Keratinocyte (primary cell): ENCODE data around the gene AANAT.

ENCODE experiments used
- EZH2 ChIP-seq: IDR thresholded peaks from one replicate; pipeline ENCODE4 v1.6.1; 2012; ENCODE audit warnings: inconsistent platforms, mild to moderate bottlenecking, low read length, moderate library complexity
- TF ChIP-seq, protein P1 (sequence below), 3 experiments: IDR thresholded peaks in 1 of 3; conservative IDR thresholded peaks in 1 of 3; optimal IDR thresholded peaks in 1 of 3; 2 replicates in 2 of 3; 3 replicates in 1 of 3; pipeline versions ENCODE3 to v1.5.1; 2011; ENCODE audit warnings: low read length in 3 of 3, mild to moderate bottlenecking in 3 of 3, moderate library complexity in 2 of 3, control low read depth in 1 of 3, inconsistent platforms in 1 of 3; ENCODE audit not compliant: insufficient read depth in 2 of 3; ENCODE audit errors: extremely low read depth in 1 of 3

DNA sequence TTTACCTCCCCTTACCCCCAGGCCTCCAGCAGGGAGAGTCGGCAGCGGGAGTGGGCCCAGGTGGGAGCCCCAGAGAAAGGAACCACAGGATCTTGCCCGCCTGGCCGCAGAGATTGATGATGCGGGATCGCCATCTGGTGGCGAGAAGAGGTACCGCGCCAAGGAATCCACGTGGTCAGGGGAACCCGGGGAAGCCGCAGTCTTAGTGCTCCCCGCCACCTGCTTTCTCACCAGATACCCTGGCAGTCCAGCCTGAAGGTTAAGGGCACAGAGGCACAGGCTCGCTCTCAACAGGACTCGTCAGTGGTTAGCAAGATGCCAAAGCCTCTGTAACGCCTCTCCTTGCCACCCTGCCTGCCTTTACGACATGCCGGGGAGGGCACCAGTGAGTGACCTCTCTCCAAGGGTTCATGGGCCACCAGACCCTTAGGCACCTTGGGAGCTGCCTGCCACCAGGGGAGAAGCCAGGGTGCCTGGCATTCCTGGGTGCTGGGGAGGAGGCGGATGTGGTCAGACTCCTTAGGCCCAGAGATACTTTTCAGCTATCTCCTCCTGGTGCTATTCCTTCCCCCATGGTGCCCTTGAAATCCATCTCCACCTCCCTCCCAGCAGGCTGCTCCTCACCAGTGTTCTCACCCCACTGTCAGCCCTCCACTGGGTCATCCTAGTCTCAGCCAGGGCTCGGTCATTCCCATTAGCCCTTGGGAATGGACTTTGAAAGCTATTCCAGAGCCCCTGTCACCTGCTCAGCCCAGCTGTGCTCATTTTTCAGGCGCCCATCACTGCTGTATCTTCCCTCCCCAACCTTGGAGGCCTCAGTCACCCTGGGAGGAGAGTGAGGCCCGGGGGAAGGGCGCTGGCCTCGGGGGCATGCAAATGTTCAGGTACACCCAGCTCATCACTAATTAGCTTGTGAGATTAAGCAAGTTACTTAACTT lies 39.3 kb downstream of the AANAT start:
- TF ChIP-seq, protein P1, sequence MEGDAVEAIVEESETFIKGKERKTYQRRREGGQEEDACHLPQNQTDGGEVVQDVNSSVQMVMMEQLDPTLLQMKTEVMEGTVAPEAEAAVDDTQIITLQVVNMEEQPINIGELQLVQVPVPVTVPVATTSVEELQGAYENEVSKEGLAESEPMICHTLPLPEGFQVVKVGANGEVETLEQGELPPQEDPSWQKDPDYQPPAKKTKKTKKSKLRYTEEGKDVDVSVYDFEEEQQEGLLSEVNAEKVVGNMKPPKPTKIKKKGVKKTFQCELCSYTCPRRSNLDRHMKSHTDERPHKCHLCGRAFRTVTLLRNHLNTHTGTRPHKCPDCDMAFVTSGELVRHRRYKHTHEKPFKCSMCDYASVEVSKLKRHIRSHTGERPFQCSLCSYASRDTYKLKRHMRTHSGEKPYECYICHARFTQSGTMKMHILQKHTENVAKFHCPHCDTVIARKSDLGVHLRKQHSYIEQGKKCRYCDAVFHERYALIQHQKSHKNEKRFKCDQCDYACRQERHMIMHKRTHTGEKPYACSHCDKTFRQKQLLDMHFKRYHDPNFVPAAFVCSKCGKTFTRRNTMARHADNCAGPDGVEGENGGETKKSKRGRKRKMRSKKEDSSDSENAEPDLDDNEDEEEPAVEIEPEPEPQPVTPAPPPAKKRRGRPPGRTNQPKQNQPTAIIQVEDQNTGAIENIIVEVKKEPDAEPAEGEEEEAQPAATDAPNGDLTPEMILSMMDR (optimal IDR thresholded peaks at IDR 0.05 in 1 of 3, IDR thresholded peaks at IDR 0.05 in 1 of 3, conservative IDR thresholded peaks at IDR 0.05 in 1 of 3; ENCODE audit: extremely low read depth in 1 of 3, insufficient read depth in 2 of 3, low read length in 3 of 3) = peak; percentile 89 to 97 (median 93)
- no peak for TF ChIP-seq EZH2
